HL-60 (cell line): ENCODE data around the gene GIPR.

Source experiments
- DNase-seq, 2 experiments: peaks; one replicate each; pipeline ENCODE4 v3.0.0-alpha.2; 2010 to 2020; ENCODE audit warnings: low read depth in 1 of 2, low spot score in 1 of 2
- H3K27ac ChIP-seq: fragments of 250-450 bp; sonication (Bioruptor Pico); replicated peaks from 2 replicates; pipeline ENCODE4 v1.5.1; 2020; ENCODE audit warnings: mild to moderate bottlenecking, moderate library complexity
- H3K27me3 ChIP-seq: fragments of 250-450 bp; sonication (Bioruptor Pico); 2 replicates; pipeline ENCODE4 v1.5.1; 2021; ENCODE audit warnings: mild to moderate bottlenecking, moderate library complexity; ENCODE audit not compliant: insufficient read depth, poor library complexity, severe bottlenecking
- H3K4me3 ChIP-seq: replicated peaks from 2 replicates; pipeline ENCODE4 v1.5.1; 2011; ENCODE audit warnings: mild to moderate bottlenecking, control low read depth, low read length; ENCODE audit not compliant: insufficient read depth
- CTCF ChIP-seq: IDR thresholded peaks from one replicate; pipeline ENCODE4 v1.5.1; 2011; ENCODE audit warnings: low read length, control low read depth, inconsistent platforms; ENCODE audit not compliant: insufficient read depth
- GABPA ChIP-seq: IDR thresholded peaks from 2 replicates; pipeline ENCODE4 v1.6.1; 2012; ENCODE audit warnings: low read depth
- POLR2AphosphoS5 ChIP-seq: IDR thresholded peaks from 2 replicates; pipeline ENCODE4 v1.6.1; 2012; ENCODE audit warnings: low read depth
- REST ChIP-seq: IDR thresholded peaks from 2 replicates; pipeline ENCODE4 v1.6.1; 2012; ENCODE audit warnings: low read depth; ENCODE audit not compliant: insufficient replicate concordance
- SPI1 ChIP-seq: IDR thresholded peaks from 2 replicates; pipeline ENCODE4 v1.6.1; 2012; ENCODE audit warnings: low read depth, mild to moderate bottlenecking, borderline replicate concordance

GIPR gene

DNA sequence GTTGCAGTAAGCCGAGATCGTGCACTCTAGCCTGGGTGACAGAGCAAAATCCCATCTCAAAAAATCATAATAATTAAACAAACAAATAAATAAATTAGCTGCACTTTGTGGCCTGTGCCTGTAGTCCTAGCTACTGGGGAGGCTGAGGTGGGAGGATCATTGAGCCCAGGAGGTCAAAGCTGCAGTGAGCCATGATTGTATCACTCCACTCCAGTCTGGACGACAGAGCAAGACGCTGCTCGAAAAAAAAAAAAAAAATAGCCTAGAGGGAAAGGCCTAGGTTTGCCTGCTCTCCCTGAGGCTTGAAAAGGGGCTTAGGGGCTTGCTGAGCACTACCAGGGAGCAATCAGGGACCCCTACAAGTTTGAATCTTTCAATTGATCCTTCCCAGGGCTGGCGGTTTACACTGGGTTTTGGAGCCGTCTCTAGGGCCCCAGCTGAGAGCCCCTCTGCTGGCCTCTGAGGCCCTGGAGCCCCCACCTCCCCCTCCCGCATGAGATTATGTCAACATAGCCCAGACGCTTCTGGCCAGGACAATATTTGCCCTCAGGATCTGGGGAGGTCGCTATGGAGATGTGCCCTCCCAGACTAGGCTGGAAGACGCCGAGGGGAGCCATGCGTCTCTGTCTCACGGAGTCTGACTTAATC is 10.4 kb upstream of the GIPR start:
- TF ChIP-seq GABPA (no peak), CTCF (no peak), REST (no peak), SPI1 (no peak)
- H3K4me3 ChIP-seq: no peak overlapping the region
- H3K27ac ChIP-seq: no peak overlapping the region
- DNase-seq: no peak
- no peaks in the 10 kb centered on the region for H3K27me3 ChIP-seq

DNA sequence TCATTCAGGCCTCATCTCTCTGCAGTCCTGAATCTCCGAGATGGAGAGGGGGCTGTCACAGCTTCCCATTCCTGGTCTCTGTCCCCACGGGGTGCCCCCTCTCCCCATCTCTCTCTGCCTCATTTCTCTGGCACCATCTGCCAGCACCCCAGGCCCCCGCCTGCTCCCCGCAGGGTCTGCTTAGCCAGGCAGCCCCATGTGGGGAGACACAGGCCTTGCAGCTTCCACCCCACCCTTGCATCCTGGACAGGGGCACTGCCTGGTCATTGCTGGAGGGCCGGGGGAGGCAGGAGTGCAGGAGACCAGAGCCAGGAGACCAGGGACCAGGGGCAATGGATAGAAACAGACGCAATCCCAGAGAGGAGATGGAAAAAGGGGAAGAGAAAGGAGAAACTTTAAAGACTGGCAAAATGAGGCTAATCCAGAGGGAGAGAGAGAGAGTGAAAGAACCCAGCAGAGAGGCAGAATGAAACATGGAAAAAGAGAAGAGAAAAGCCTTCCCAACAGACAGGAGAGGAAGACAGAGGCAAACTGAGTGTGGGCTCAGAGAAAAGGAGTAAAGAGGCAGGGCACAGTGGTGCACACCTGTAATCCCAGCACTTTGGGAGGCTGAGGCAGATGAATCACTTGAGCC is 8.8 kb upstream of the GIPR start:
- H3K27me3 ChIP-seq: no peaks in the 10 kb centered on the region
- no peak for DNase-seq
- TF ChIP-seq GABPA (no peak), SPI1 (no peak), CTCF (no peak), POLR2AphosphoS5 (no peak), REST (no peak)
- no peak overlapping the region for H3K27ac ChIP-seq
- H3K4me3 ChIP-seq: no peak overlapping the region

DNA sequence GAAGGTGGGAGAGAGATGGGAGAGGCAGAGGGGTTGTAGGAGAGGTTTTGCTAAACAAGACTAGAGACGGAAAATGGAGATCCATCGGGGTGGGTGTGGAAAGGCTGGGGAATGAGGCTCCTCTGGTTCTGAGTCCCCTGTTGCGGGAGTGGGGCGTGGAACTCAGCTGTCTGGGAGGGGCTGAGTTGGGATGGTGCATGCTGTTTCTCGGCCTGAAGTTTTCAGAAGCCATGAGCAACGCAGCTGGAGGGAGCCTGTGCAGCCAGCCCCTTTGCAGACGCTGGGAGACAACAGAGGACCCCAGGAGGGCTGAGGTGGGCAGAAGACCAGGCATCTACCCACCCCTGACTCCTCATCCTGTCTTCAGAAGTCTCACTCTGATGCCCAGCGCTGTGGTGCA is 7.4 kb upstream of the GIPR start:
- no peak for DNase-seq
- TF ChIP-seq REST (no peak), SPI1 (no peak), CTCF (no peak), GABPA (no peak), POLR2AphosphoS5 (no peak)
- H3K27me3 ChIP-seq: no peaks in the 10 kb centered on the region
- H3K27ac ChIP-seq: no peak overlapping the region
- H3K4me3 ChIP-seq: no peak overlapping the region
